ENCODE data around the gene TTC9B.

TTC9B gene

DNA sequence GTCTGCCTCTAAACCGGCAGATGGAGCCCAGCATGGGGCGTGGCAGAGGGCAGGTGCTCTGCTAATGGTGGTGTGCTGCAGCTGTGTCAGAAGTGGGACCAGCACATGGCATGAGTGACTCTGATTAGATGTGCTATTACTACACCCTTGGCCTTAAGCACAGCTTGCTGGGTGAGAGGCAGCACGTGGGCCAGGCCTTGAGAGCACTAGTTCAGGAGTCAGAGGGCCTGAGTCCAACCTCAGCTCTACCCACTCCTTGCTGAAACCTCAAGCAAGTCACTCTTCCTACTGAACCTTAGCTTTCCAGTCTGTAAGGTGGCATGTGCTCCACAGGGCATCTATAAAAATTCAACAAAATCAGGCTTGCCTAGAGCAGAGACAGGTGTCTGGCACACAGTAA, 44.2 kb upstream of the TTC9B start:
- DNase-seq (ENCODE audit: low spot score) (no peak), ATAC-seq (ENCODE audit: low read depth) (no peak)
- TF ChIP-seq, protein P1, sequence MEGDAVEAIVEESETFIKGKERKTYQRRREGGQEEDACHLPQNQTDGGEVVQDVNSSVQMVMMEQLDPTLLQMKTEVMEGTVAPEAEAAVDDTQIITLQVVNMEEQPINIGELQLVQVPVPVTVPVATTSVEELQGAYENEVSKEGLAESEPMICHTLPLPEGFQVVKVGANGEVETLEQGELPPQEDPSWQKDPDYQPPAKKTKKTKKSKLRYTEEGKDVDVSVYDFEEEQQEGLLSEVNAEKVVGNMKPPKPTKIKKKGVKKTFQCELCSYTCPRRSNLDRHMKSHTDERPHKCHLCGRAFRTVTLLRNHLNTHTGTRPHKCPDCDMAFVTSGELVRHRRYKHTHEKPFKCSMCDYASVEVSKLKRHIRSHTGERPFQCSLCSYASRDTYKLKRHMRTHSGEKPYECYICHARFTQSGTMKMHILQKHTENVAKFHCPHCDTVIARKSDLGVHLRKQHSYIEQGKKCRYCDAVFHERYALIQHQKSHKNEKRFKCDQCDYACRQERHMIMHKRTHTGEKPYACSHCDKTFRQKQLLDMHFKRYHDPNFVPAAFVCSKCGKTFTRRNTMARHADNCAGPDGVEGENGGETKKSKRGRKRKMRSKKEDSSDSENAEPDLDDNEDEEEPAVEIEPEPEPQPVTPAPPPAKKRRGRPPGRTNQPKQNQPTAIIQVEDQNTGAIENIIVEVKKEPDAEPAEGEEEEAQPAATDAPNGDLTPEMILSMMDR (IDR thresholded peaks at IDR 0.05; ENCODE audit: poor library complexity, severe bottlenecking): no peak
- Histone ChIP-seq H3K36me3 (ENCODE audit: low read depth) (peaks cover 17% of the 10 kb centered on the region), H3K4me3 (ENCODE audit: severe bottlenecking) (no peak overlapping the region), H3K27ac (ENCODE audit: poor library complexity, severe bottlenecking) (no peak overlapping the region), H3K9me3 (ENCODE audit: severe bottlenecking) (no peaks in the 10 kb centered on the region), H3K4me1 (ENCODE audit: insufficient read depth, poor library complexity, severe bottlenecking) (peaks cover 5% of the 10 kb centered on the region), H3K27me3 (ENCODE audit: insufficient read depth, poor library complexity, severe bottlenecking) (no peaks in the 10 kb centered on the region)

DNA sequence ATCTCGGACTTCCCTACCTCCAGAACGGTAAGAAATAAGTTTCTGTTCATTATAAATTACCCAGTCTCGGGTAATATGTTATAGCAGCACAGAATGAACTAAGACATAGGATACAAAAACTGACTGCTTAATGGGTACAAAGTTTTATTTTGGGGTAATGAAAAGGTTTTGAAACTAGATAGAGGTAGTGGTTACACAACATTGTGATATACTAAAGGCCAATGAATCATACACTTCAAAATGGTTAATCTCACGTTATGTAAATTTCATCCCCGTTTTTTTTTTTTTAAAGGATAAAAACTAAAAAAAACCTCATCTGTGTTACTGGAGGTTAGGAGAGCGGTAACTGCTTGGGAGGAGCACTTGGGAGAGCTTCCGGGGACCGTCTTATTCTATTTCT, 43.4 kb upstream of the TTC9B start:
- peaks cover 20% of the 10 kb centered on the region for H3K36me3 ChIP-seq (ENCODE audit: low read depth)
- H3K27me3 ChIP-seq (ENCODE audit: insufficient read depth, poor library complexity, severe bottlenecking): no peaks in the 10 kb centered on the region
- peaks cover 12% of the 10 kb centered on the region for H3K4me1 ChIP-seq (ENCODE audit: insufficient read depth, poor library complexity, severe bottlenecking)
- ATAC-seq (ENCODE audit: low read depth) (no peak), DNase-seq (ENCODE audit: low spot score) (no peak)
- H3K4me3 ChIP-seq (ENCODE audit: severe bottlenecking): no peak overlapping the region
- TF ChIP-seq, protein P1 (IDR thresholded peaks at IDR 0.05; ENCODE audit: poor library complexity, severe bottlenecking): no peak
- H3K27ac ChIP-seq (ENCODE audit: poor library complexity, severe bottlenecking): no peak overlapping the region
- H3K9me3 ChIP-seq (ENCODE audit: severe bottlenecking): no peaks in the 10 kb centered on the region

DNA sequence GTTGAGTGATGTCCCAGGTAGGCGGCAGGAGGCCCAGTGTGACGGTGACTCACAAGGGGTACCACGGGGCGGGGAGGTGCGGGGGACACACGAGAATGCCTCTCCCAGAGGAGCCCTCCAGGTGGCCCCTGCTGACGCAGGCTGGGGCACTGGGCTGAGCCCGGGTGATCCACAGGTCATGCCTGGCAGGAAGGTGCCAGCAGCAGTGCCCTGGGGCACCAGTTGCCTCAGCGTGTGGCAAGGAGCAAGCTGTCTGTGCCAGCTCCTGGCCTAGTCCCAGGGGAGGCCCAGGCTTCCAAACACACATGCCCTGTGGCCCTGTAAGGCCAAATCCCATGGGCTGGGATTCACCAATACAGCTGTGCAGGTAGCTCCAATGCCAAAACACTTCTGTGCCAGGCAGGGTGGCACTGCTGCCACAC, 38.9 kb upstream of the TTC9B start:
- Histone ChIP-seq H3K36me3 (ENCODE audit: low read depth) (peaks cover 35% of the 10 kb centered on the region), H3K27me3 (ENCODE audit: insufficient read depth, poor library complexity, severe bottlenecking) (no peaks in the 10 kb centered on the region), H3K4me3 (ENCODE audit: severe bottlenecking) (no peak overlapping the region), H3K9me3 (ENCODE audit: severe bottlenecking) (no peaks in the 10 kb centered on the region), H3K27ac (ENCODE audit: poor library complexity, severe bottlenecking) (no peak overlapping the region), H3K4me1 (ENCODE audit: insufficient read depth, poor library complexity, severe bottlenecking) (peaks cover 14% of the 10 kb centered on the region)
- TF ChIP-seq, protein P1 (IDR thresholded peaks at IDR 0.05; ENCODE audit: poor library complexity, severe bottlenecking): no peak
- ATAC-seq (ENCODE audit: low read depth) (peak; percentile 81), DNase-seq (ENCODE audit: low spot score) (peak; percentile 74)

DNA sequence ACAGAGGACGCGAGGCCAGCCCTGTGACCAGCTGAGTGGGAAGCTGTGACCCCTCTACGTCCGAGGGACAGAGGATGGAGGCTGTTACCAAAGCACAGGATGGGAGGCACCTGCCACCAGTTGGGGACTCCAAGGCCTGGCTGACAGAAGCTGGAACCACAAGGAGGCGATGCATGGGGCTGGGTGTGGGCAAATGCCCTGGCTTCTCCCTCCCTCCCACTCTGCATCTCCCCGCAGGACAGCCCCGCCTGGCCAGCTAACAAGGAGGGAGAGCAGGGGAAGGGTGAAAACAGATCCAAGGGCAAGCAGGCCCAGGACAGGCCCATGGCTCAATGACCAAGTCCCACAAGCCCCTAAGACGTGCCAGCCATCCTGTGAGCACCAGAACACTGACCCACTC, 38.3 kb upstream of the TTC9B start:
- Histone ChIP-seq H3K36me3 (ENCODE audit: low read depth) (peaks cover 35% of the 10 kb centered on the region), H3K4me1 (ENCODE audit: insufficient read depth, poor library complexity, severe bottlenecking) (peaks cover 14% of the 10 kb centered on the region), H3K4me3 (ENCODE audit: severe bottlenecking) (no peak overlapping the region), H3K27ac (ENCODE audit: poor library complexity, severe bottlenecking) (no peak overlapping the region), H3K27me3 (ENCODE audit: insufficient read depth, poor library complexity, severe bottlenecking) (no peaks in the 10 kb centered on the region), H3K9me3 (ENCODE audit: severe bottlenecking) (no peaks in the 10 kb centered on the region)
- ATAC-seq (ENCODE audit: low read depth): no peak; the same call in 2 of the 3 replicates
- TF ChIP-seq, protein P1 (IDR thresholded peaks at IDR 0.05; ENCODE audit: poor library complexity, severe bottlenecking): no peak
- DNase-seq (ENCODE audit: low spot score): no peak

DNA sequence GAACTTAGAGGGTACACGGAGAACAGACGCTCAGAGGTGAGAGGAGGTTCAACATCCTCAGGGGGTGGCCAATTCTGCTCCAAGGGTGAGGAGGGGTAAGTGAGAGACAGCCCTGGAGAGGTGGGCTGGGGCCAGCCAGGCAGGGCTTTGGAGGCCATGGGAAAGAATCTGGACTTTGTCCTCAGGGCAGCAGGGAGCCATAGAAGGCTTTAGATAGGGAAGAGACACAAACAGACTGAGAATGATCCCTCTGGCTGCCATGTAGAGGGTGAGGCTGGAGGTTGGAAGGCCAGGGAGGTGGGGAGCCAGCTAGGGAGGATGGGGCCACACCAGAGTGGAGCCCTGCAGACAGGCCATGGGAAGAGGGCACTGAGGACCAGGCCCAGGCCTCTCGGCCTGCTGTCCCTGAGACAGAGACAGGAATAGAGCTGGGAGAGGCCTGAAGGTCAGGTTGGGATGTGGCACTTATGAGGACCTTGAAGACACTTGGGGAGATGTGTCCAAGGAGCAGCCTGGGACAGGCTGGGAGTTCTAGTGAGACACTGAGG, 37.5 kb upstream of the TTC9B start:
- DNase-seq (ENCODE audit: low spot score): no peak
- TF ChIP-seq, protein P1 (IDR thresholded peaks at IDR 0.05; ENCODE audit: poor library complexity, severe bottlenecking): no peak
- no peak for ATAC-seq (ENCODE audit: low read depth)
- no peak overlapping the region for H3K4me3 ChIP-seq (ENCODE audit: severe bottlenecking)
- H3K27ac ChIP-seq (ENCODE audit: poor library complexity, severe bottlenecking): no peak overlapping the region
- peaks cover 41% of the 10 kb centered on the region for H3K36me3 ChIP-seq (ENCODE audit: low read depth)
- no peaks in the 10 kb centered on the region for H3K9me3 ChIP-seq (ENCODE audit: severe bottlenecking)
- H3K4me1 ChIP-seq (ENCODE audit: insufficient read depth, poor library complexity, severe bottlenecking): peaks cover 14% of the 10 kb centered on the region
- no peaks in the 10 kb centered on the region for H3K27me3 ChIP-seq (ENCODE audit: insufficient read depth, poor library complexity, severe bottlenecking)

Measured in RWPE2 (cell line).